Stimulated activated naive CD4-positive, alpha-beta T cell treated with Interleukin-2 at 50 U/mL for 16 hours (primary cell): ENCODE results near the gene SHMT1.

Experiments
- DNase-seq: peaks from one replicate; lab custom pipeline; 2025; lab: John Stamatoyannopoulos, UW

SHMT1 gene

DNA sequence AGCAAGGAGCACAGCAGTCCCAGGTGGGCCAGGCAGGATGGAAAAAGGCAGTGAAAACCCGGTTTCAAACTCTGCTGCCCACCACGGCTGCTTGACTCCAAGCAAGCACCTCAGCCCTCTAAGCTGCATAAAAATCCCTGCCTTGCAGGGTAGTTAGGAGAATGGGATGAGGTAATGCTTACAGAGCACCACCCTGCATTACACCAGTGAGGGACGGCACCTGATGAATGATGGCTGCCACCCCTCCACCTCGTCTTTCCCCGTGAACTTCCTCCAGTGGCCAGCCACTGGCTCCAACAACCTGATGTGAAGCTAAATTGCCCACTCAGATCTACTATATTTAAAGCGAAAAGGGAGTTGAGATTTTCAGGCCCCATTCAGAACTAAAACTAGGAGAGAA, 81.6 kb downstream of the SHMT1 start:
- no peak for DNase-seq

DNA sequence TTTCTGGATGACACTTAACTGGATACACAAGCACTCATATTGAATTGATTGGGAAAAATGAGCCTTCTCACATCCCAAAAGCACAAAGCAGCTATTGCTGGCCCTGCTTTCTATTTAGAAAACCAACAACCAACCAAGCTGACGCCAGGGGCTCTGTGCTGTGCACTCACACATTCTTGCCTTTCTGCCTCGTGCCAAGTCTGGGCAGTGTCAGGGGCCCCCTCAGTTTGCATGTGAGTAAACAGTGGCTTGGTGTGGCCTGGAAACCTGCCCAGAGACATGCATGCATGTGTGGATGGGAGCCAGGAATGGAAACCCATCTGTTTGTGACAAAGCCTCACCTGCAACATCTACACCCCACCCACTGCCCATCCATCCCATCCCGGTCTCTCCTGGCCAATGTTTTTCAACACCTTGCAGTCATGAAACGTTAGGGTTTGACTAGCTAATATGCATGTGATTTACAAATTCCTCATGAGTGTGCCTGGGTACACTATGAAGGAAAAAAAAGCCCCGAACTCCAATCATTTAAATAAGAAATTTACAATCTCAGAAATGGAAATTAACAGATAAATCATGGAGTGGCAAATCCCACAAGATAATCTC, 82.5 kb downstream of the SHMT1 start:
- DNase-seq: no peak

GRCh38 chr17:18280249-18280648, 83.1 kb downstream of the SHMT1 start:
- no peak for DNase-seq

GRCh38 chr17:18278867-18279266, 84.5 kb downstream of the SHMT1 start:
- no peak for DNase-seq
